Astrocyte (in vitro differentiated cells and primary cell): ENCODE data around the gene WDR81. TPM values are rescaled to one million over a fixed set of nuclear protein-coding genes. Genes with fewer than 3 reads are reported as not detected.

ENCODE experiments used
- DNase-seq: peaks from one replicate; pipeline ENCODE4 v3.0.0-alpha.2; 2010; ENCODE audit warnings: low read depth
- FAIRE-seq: peaks from 2 replicates; lab custom pipeline; 2011; peaks lifted over from hg19 to GRCh38; lab: Jason Lieb, UNC
- H2AFZ ChIP-seq: 2 replicates; pipeline ENCODE4 v1.6.0; 2012; ENCODE audit warnings: low read depth, low read length, inconsistent platforms
- H3K27ac ChIP-seq: 2 replicates; pipeline ENCODE4 v1.5.1; 2011; ENCODE audit warnings: low read depth, low read length, inconsistent platforms
- H3K27me3 ChIP-seq: 2 replicates; pipeline ENCODE4 v1.6.0; 2011; ENCODE audit warnings: low read length, inconsistent platforms; ENCODE audit not compliant: insufficient read depth
- H3K36me3 ChIP-seq: 2 replicates; pipeline ENCODE4 v1.5.1; 2011; ENCODE audit warnings: low read length, inconsistent platforms; ENCODE audit not compliant: insufficient read depth
- H3K4me1 ChIP-seq: 2 replicates; pipeline ENCODE4 v1.5.1; 2011; ENCODE audit warnings: low read length, inconsistent platforms; ENCODE audit not compliant: insufficient read depth
- H3K4me2 ChIP-seq: 2 replicates; pipeline ENCODE4 v1.6.0; 2012; ENCODE audit warnings: low read length, inconsistent platforms
- H3K4me3 ChIP-seq: 2 replicates; pipeline ENCODE4 v1.5.1; 2011; ENCODE audit warnings: low read depth, mild to moderate bottlenecking, low read length, inconsistent platforms; ENCODE audit not compliant: insufficient read depth
- H3K79me2 ChIP-seq: 2 replicates; pipeline ENCODE4 v1.6.0; 2012; ENCODE audit warnings: mild to moderate bottlenecking, low read length, inconsistent platforms; ENCODE audit not compliant: insufficient read depth
- H3K9ac ChIP-seq: 2 replicates; pipeline ENCODE4 v1.6.0; 2012; ENCODE audit warnings: mild to moderate bottlenecking, low read length, inconsistent platforms
- H3K9me3 ChIP-seq: 2 replicates; pipeline ENCODE4 v1.5.1; 2012; ENCODE audit warnings: low read depth, mild to moderate bottlenecking, low read length, inconsistent platforms; ENCODE audit not compliant: insufficient read depth
- H4K20me1 ChIP-seq: 2 replicates; pipeline ENCODE4 v1.6.0; 2012; ENCODE audit warnings: low read length, inconsistent platforms; ENCODE audit not compliant: insufficient read depth
- H3K27ac Mint-ChIP-seq: one replicate; pipeline ENCODE4 v1.8.0; 2021; ENCODE audit warnings: mild to moderate bottlenecking, mixed read lengths; ENCODE audit not compliant: unreplicated experiment
- H3K27me3 Mint-ChIP-seq: one replicate; pipeline ENCODE4 v1.8.0; 2021; ENCODE audit warnings: low read depth, mixed read lengths; ENCODE audit not compliant: unreplicated experiment
- H3K36me3 Mint-ChIP-seq: one replicate; pipeline ENCODE4 v1.8.0; 2021; ENCODE audit warnings: low read depth, mixed read lengths; ENCODE audit not compliant: unreplicated experiment
- H3K4me1 Mint-ChIP-seq: one replicate; pipeline ENCODE4 v1.8.0; 2021; ENCODE audit warnings: low read depth, mixed read lengths; ENCODE audit not compliant: unreplicated experiment
- H3K4me3 Mint-ChIP-seq: one replicate; pipeline ENCODE4 v1.8.0; 2021; ENCODE audit warnings: mild to moderate bottlenecking, moderate library complexity, mixed read lengths; ENCODE audit not compliant: unreplicated experiment
- H3K9me3 Mint-ChIP-seq: one replicate; pipeline ENCODE4 v1.8.0; 2021; ENCODE audit warnings: mild to moderate bottlenecking, mixed read lengths; ENCODE audit not compliant: unreplicated experiment
- EZH2 ChIP-seq: IDR thresholded peaks from 2 replicates; pipeline ENCODE4 v1.6.1; 2012; ENCODE audit warnings: mild to moderate bottlenecking, low read length, inconsistent platforms; ENCODE audit not compliant: insufficient read depth
- total RNA-seq: library from RNA; stranded (reverse); gene quantifications from 2 replicates; pipeline ENCODE4 v1.2.1, GENCODE V29; 2021
- TF ChIP-seq, protein P1 (sequence below): IDR thresholded peaks from 2 replicates; pipeline ENCODE4 v1.5.1; 2011; ENCODE audit warnings: low read depth, mild to moderate bottlenecking, inconsistent platforms, low read length, moderate library complexity; ENCODE audit not compliant: insufficient read depth

Gene WDR81
- total RNA-seq, 1 donor from 2014 or later = 12.3 TPM

DNA sequence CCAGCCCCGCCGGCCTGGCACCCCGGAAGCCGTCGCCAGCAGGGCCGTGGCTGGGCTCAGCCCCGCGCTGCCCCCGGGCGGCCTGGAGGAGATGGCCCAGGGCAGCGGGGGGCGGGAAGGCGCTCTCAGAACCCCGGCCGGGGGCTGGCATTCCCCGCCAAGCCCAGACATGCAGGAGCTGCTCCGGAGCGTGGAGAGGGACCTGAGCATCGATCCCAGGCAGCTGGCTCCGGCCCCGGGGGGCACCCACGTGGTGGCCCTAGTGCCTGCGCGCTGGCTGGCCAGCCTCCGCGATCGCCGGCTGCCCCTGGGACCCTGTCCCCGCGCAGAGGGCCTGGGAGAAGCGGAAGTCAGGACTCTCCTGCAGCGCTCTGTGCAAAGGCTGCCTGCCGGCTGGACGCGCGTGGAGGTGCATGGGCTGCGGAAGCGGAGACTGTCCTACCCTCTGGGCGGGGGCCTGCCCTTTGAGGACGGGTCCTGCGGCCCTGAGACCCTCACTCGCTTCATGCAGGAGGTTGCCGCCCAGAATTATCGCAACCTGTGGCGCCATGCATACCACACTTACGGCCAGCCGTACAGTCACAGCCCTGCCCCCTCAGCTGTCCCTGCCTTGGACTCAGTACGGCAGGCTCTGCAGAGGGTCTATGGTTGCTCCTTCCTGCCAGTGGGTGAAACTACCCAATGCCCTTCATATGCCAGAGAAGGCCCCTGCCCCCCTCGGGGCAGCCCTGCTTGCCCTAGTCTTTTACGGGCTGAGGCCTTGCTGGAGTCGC, 551 bp downstream of the WDR81 start:
- FAIRE-seq (no peak), DNase-seq (no peak)
- Mint-ChIP-seq H3K36me3 (peaks cover 9% of the 10 kb centered on the region), H3K4me3 (peak overlapping the region; percentile 79), H3K4me1 (peaks cover 8% of the 10 kb centered on the region), H3K27ac (no peak overlapping the region), H3K9me3 (no peaks in the 10 kb centered on the region), H3K27me3 (no peaks in the 10 kb centered on the region)
- Histone ChIP-seq H4K20me1 (peaks cover 7% of the 10 kb centered on the region), H3K27ac (peak overlapping the region; percentile 49), H3K4me2 (peak overlapping the region; percentile 89), H3K9ac (peak overlapping the region; percentile 73), H3K79me2 (peaks cover 31% of the 10 kb centered on the region), H3K36me3 (no peaks in the 10 kb centered on the region), H3K27me3 (no peaks in the 10 kb centered on the region), H3K9me3 (no peaks in the 10 kb centered on the region), H3K4me1 (peaks cover 15% of the 10 kb centered on the region), H3K4me3 (peak overlapping the region; percentile 56), H2AFZ (peak overlapping the region; percentile 79)
- no peak for TF ChIP-seq EZH2
- TF ChIP-seq, protein P1, sequence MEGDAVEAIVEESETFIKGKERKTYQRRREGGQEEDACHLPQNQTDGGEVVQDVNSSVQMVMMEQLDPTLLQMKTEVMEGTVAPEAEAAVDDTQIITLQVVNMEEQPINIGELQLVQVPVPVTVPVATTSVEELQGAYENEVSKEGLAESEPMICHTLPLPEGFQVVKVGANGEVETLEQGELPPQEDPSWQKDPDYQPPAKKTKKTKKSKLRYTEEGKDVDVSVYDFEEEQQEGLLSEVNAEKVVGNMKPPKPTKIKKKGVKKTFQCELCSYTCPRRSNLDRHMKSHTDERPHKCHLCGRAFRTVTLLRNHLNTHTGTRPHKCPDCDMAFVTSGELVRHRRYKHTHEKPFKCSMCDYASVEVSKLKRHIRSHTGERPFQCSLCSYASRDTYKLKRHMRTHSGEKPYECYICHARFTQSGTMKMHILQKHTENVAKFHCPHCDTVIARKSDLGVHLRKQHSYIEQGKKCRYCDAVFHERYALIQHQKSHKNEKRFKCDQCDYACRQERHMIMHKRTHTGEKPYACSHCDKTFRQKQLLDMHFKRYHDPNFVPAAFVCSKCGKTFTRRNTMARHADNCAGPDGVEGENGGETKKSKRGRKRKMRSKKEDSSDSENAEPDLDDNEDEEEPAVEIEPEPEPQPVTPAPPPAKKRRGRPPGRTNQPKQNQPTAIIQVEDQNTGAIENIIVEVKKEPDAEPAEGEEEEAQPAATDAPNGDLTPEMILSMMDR = no peak

- peak overlapping the region; percentile 50 for H3K27ac Mint-ChIP-seq
Observed at GRCh38 chr17:1725642-1726511, 1.4 kb downstream of the WDR81 start.

More at GRCh38 chr17:1725642-1726511, 1.4 kb downstream of the WDR81 start:
- Histone ChIP-seq H3K4me3 (no peak overlapping the region), H3K9me3 (no peaks in the 10 kb centered on the region), H2AFZ (no peak overlapping the region), H3K9ac (no peak overlapping the region), H3K27me3 (no peaks in the 10 kb centered on the region), H3K79me2 (peaks cover 31% of the 10 kb centered on the region), H3K27ac (no peak overlapping the region), H4K20me1 (peaks cover 7% of the 10 kb centered on the region), H3K36me3 (no peaks in the 10 kb centered on the region), H3K4me1 (peaks cover 20% of the 10 kb centered on the region), H3K4me2 (peak overlapping the region; percentile 89)
- no peaks in the 10 kb centered on the region for H3K9me3 Mint-ChIP-seq
- peaks cover 8% of the 10 kb centered on the region for H3K4me1 Mint-ChIP-seq
- FAIRE-seq (no peak), DNase-seq (no peak)
- TF ChIP-seq EZH2 = no peak
- TF ChIP-seq, protein P1 = no peak
- H3K36me3 Mint-ChIP-seq = peaks cover 9% of the 10 kb centered on the region
- H3K4me3 Mint-ChIP-seq = peak overlapping the region; percentile 79
- H3K27me3 Mint-ChIP-seq = no peaks in the 10 kb centered on the region
